A549 (cell line): ENCODE measurements around the gene VASH2. TPM values are rescaled to one million over a fixed set of nuclear protein-coding genes. Genes with fewer than 3 reads are reported as not detected.
A peak's percentile ranks its signal among the peaks of the same experiment; 100 is the strongest.

Experiments used
- ATAC-seq, 2 experiments: fragments of 200-7000 bp in 1 of 2; fragments of >200 bp in 1 of 2; cut with Nextera tagmentation in 1 of 2; cut with Tn5 transposase in 1 of 2; 3 replicates each; pipeline versions ENCODE4 v1.8.0 to v1.9.1; 2018 to 2020; ENCODE audit warnings: mild to moderate bottlenecking in 1 of 2, moderate library complexity in 1 of 2
- CTCF ChIA-PET: fragments of 300-600 bp; sonication (Branson Sonifier 250); formaldehyde crosslinking; extraction: SDS; loops from one replicate; lab custom pipeline; 2021; ENCODE audit warnings: antibody characterized with exemption, inconsistent platforms; lab: Yijun Ruan, JAX
- POLR2A ChIA-PET: fragments of 350-600 bp; formaldehyde crosslinking; extraction: SDS; loops from one replicate; lab custom pipeline; 2021; ENCODE audit warnings: antibody characterized with exemption, inconsistent platforms; lab: Yijun Ruan, JAX
- DNase-seq, 2 experiments: peaks; one replicate each; pipeline versions ENCODE4 v3.0.0 to v3.0.0-alpha.2; 2011 to 2016; ENCODE audit warnings: low read depth in 1 of 2, low spot score in 1 of 2
- FAIRE-seq: peaks from 2 replicates; lab custom pipeline; 2011; peaks lifted over from hg19 to GRCh38; lab: Jason Lieb, UNC
- H3K27ac ChIP-seq, 2 experiments: fragments of >200 bp; sonication (Bioruptor Twin); formaldehyde crosslinking; 3 replicates each; pipeline ENCODE4 v1.5.1; 2016 to 2017
- H3K4me1 ChIP-seq: fragments of >200 bp; sonication (Bioruptor Twin); formaldehyde crosslinking; 3 replicates; pipeline ENCODE4 v1.6.1; 2016
- H3K4me2 ChIP-seq: fragments of >200 bp; sonication (Bioruptor Twin); formaldehyde crosslinking; 3 replicates; pipeline ENCODE4 v1.6.1; 2016
- H3K4me3 ChIP-seq: fragments of >200 bp; sonication (Bioruptor Twin); formaldehyde crosslinking; 3 replicates; pipeline ENCODE4 v1.5.1; 2016
- H3K9me3 ChIP-seq: fragments of >200 bp; sonication (Bioruptor Twin); formaldehyde crosslinking; 3 replicates; pipeline ENCODE4 v1.6.1; 2016
- BCL3 ChIP-seq: fragments of >200 bp; sonication (Bioruptor Twin); formaldehyde crosslinking; IDR thresholded peaks from 3 replicates; pipeline ENCODE4 v1.6.1; 2016
- BHLHE40 ChIP-seq: IDR thresholded peaks from 2 replicates; pipeline ENCODE4 v1.6.1; 2012; ENCODE audit warnings: low read depth, low read length, inconsistent platforms
- CEBPB ChIP-seq, 2 experiments: fragments of >200 bp in 1 of 2; sonication (Bioruptor Twin) in 1 of 2; formaldehyde crosslinking in 1 of 2; IDR thresholded peaks; 2 replicates each; pipeline ENCODE4 v1.6.1; 2012 to 2016
- CHD4 ChIP-seq: fragments of 200-600 bp; sonication (generic); IDR thresholded peaks from 2 replicates; pipeline ENCODE4 v1.6.1; 2016; ENCODE audit warnings: antibody characterized with exemption, mild to moderate bottlenecking, borderline replicate concordance
- EHF ChIP-seq: fragments of 250-450 bp; sonication (Bioruptor Pico); IDR thresholded peaks from 2 replicates; pipeline ENCODE4 v1.5.0; 2020; ENCODE audit warnings: mild to moderate bottlenecking
- ELK1 ChIP-seq: fragments of 150-350 bp; IDR thresholded peaks from 2 replicates; pipeline ENCODE4 v1.6.1; 2014; ENCODE audit warnings: low read depth, mild to moderate bottlenecking, low read length
- FOSB ChIP-seq: fragments of 250-450 bp; sonication (Bioruptor Pico); IDR thresholded peaks from 2 replicates; pipeline ENCODE4 v1.5.0; 2020; ENCODE audit warnings: mild to moderate bottlenecking, moderate library complexity
- GATA3 ChIP-seq: IDR thresholded peaks from 2 replicates; pipeline ENCODE4 v1.6.1; 2012; ENCODE audit warnings: borderline replicate concordance
- HDAC2 ChIP-seq: fragments of 200-600 bp; sonication (generic); IDR thresholded peaks from 2 replicates; pipeline ENCODE4 v1.6.1; 2016
- HES2 ChIP-seq: fragments of >200 bp; sonication (Bioruptor Twin); formaldehyde crosslinking; IDR thresholded peaks from 2 replicates; pipeline ENCODE4 v1.6.1; 2016
- HOXB13 ChIP-seq: fragments of 250-450 bp; sonication (Bioruptor Pico); IDR thresholded peaks from 2 replicates; pipeline ENCODE4 v1.5.0; 2020; ENCODE audit warnings: low read depth, mild to moderate bottlenecking, moderate library complexity
- NFE2L2 ChIP-seq: fragments of 150-350 bp; conservative IDR thresholded peaks from 2 replicates; pipeline ENCODE4 v1.6.1; 2014; ENCODE audit warnings: low read length
- NR3C1 ChIP-seq: fragments of >200 bp; sonication (Bioruptor Twin); formaldehyde crosslinking; IDR thresholded peaks from 3 replicates; pipeline ENCODE4 v1.6.1; 2017
- PHF8 ChIP-seq: fragments of 200-600 bp; sonication (generic); IDR thresholded peaks from 2 replicates; pipeline ENCODE4 v1.6.1; 2016; ENCODE audit warnings: low read depth, mild to moderate bottlenecking, antibody characterized with exemption, moderate library complexity, borderline replicate concordance
- RAD21 ChIP-seq, 2 experiments: fragments of >200 bp in 1 of 2; sonication (Bioruptor Twin) in 1 of 2; formaldehyde crosslinking in 1 of 2; IDR thresholded peaks in 1 of 2; conservative IDR thresholded peaks in 1 of 2; 2 replicates in 1 of 2; 3 replicates in 1 of 2; pipeline ENCODE4 v1.6.1; 2012 to 2018; ENCODE audit warnings: inconsistent platforms in 1 of 2
- RARB ChIP-seq: fragments of 250-450 bp; sonication (Bioruptor Pico); IDR thresholded peaks from 2 replicates; pipeline ENCODE4 v1.8.0; 2021; ENCODE audit warnings: mild to moderate bottlenecking, moderate library complexity
- RCOR1 ChIP-seq: fragments of 150-350 bp; IDR thresholded peaks from 2 replicates; pipeline ENCODE4 v1.6.1; 2014; ENCODE audit warnings: antibody characterized with exemption, low read length, low read depth
- REST ChIP-seq: fragments of 200-600 bp; sonication (generic); IDR thresholded peaks from 2 replicates; pipeline ENCODE4 v1.6.1; 2016; ENCODE audit warnings: antibody characterized with exemption, mild to moderate bottlenecking, moderate library complexity
- RFX5 ChIP-seq: fragments of 450-650 bp; IDR thresholded peaks from 2 replicates; pipeline ENCODE4 v1.7.1; 2014; ENCODE audit warnings: antibody characterized with exemption, mild to moderate bottlenecking, moderate library complexity
- ZC3H11A ChIP-seq: fragments of 450-650 bp; IDR thresholded peaks from 2 replicates; pipeline ENCODE4 v1.6.1; 2014; ENCODE audit warnings: antibody characterized with exemption, mild to moderate bottlenecking
- WGBS: methylation state at CpG from one replicate; pipeline ENCODE4 v1.1.6; 2017; ENCODE audit errors: missing lambda C conversion rate; 5-methylcytosine and 5-hydroxymethylcytosine counted together
- polyA plus RNA-seq, 4 experiments: library from polyadenylated mRNA; depleted of rRNA in 3 of 4; stranded (reverse); fragments of >200 nt; fragmentation: RNase III in 1 of 4; extraction: RNeasy Plus Mini Kit Qiagen cat#74134 plus additional on column Dnase treatment in 1 of 4; gene quantifications; 2 replicates in 3 of 4; 3 replicates in 1 of 4; pipeline ENCODE4 v1.2.3, GENCODE V29; 2011 to 2017

The VASH2 gene
- polyA plus RNA-seq, 2 of the 4 experiments (the other 2 are of a cell fraction), result 3.4 to 4.7 TPM

GRCh38 chr1:212981025-212981495, 30.7 kb downstream of the VASH2 start:
- peak overlapping the region; percentile 49 to 66; a peak in 5 of 6 replicates for H3K27ac ChIP-seq
- 58% methylated on average over 11 of the region's 11 CpGs for WGBS
- no peak for FAIRE-seq
- TF ChIP-seq BHLHE40 (no peak), EHF (CRISPR knock-in tag) (no peak), NFE2L2 (no peak), RFX5 (no peak), GATA3 (no peak), CHD4 (no peak), NR3C1 (no peak), REST (no peak), PHF8 (no peak), ZC3H11A (no peak), HES2 (no peak), CEBPB (IDR thresholded peaks at IDR 0.05) (no peak), HDAC2 (no peak), HOXB13 (CRISPR knock-in tag) (no peak), RAD21 (conservative IDR thresholded peaks at IDR 0.05 in 1 of 2, IDR thresholded peaks at IDR 0.05 in 1 of 2) (no peak), RARB (CRISPR knock-in tag) (no peak), BCL3 (no peak), FOSB (no peak), RCOR1 (no peak), ELK1 (no peak)
- TF ChIP-seq, all 56 proteins: peak for 0
- H3K9me3 ChIP-seq, result no peaks in the 10 kb centered on the region
- peak overlapping the region; percentile 38; the same call in 2 of the 3 replicates for H3K4me2 ChIP-seq
- no peak overlapping the region for H3K4me3 ChIP-seq
- POLR2A ChIA-PET, result no interaction called here
- H3K4me1 ChIP-seq, result peaks cover 27% of the 10 kb centered on the region
- DNase-seq, result peak in 1 of 2 experiments; percentile 40
- CTCF ChIA-PET, result interaction anchor here (0.8 to 3.0 kb wide), 4 partner anchors 13 to 316 kb away, joined by 3 to 11 read pairs (median 6); no protein-coding TSS in a partner anchor
- ATAC-seq, result peak; percentile 26 to 46; a peak in 4 of 6 replicates
